B cell (primary cell): Measurements from ENCODE around the gene EMX1. TPM values are rescaled to one million over a fixed set of nuclear protein-coding genes. Genes with fewer than 3 reads are reported as not detected.

Source experiments
- ATAC-seq: fragments of 200-7000 bp; cut with Tn5 transposase; one replicate; pipeline ENCODE4 v1.10.0; 2021; ENCODE audit warnings: low read depth, mild to moderate bottlenecking, moderate number of reproducible peaks, moderate library complexity
- CTCF ChIA-PET: fragments of 350-600 bp; sonication (Branson Sonifier 250); formaldehyde crosslinking; loops from one replicate; lab custom pipeline; 2021; ENCODE audit warnings: antibody characterized with exemption, inconsistent platforms; lab: Charles Lee
- POLR2A ChIA-PET: fragments of 350-600 bp; sonication (Branson Sonifier 250); formaldehyde crosslinking; loops from one replicate; lab custom pipeline; 2021; ENCODE audit warnings: antibody characterized with exemption; lab: Charles Lee
- DNase-seq: peaks from one replicate; pipeline ENCODE4 v3.0.0; 2013
- H2AFZ ChIP-seq: 2 replicates; pipeline ENCODE4 v1.6.1; 2012; ENCODE audit warnings: mild to moderate bottlenecking, low read depth, low read length; ENCODE audit not compliant: insufficient read depth, poor library complexity, severe bottlenecking
- H3K27ac ChIP-seq, 2 donors: 1 replicate in 1 of 2; 2 replicates in 1 of 2; pipeline ENCODE4 v1.5.1; 2012 to 2013; ENCODE audit warnings: low read length in 2 of 2, mild to moderate bottlenecking in 2 of 2, moderate library complexity in 1 of 2
- H3K27me3 ChIP-seq, 4 experiments: fragments of 200-600 bp in 1 of 4; sonication (generic) in 1 of 4; replicated peaks in 1 of 4; 1 replicate in 2 of 4; 2 replicates in 2 of 4; pipeline versions ENCODE4 v1.6.1 to v1.7.0; 2013 to 2016; ENCODE audit warnings: low read length in 3 of 4, mild to moderate bottlenecking in 2 of 4, mixed read lengths in 1 of 4, moderate library complexity in 1 of 4; ENCODE audit not compliant: insufficient read depth in 4 of 4, control insufficient read depth in 3 of 4; ENCODE audit errors: control extremely low read depth in 1 of 4
- H3K36me3 ChIP-seq, 2 experiments: replicated peaks in 1 of 2; 1 replicate in 1 of 2; 2 replicates in 1 of 2; pipeline versions ENCODE4 v1.6.1 to v1.7.1; 2013; ENCODE audit warnings: low read length in 1 of 2; ENCODE audit not compliant: insufficient read depth in 2 of 2, control insufficient read depth in 1 of 2; ENCODE audit errors: control extremely low read depth in 1 of 2, extremely low read depth in 1 of 2
- H3K4me1 ChIP-seq, 2 donors: fragments of 200-600 bp in 1 of 2; sonication (generic) in 1 of 2; 1 replicate in 1 of 2; 2 replicates in 1 of 2; pipeline versions ENCODE4 v1.5.1 to v1.6.1; 2013 to 2017; ENCODE audit warnings: low read length in 2 of 2; ENCODE audit not compliant: control insufficient read depth in 2 of 2, insufficient read depth in 2 of 2
- H3K4me2 ChIP-seq: replicated peaks from 2 replicates; pipeline ENCODE3; 2012; ENCODE audit warnings: mild to moderate bottlenecking, low read depth, low read length; ENCODE audit not compliant: poor library complexity, severe bottlenecking
- H3K4me3 ChIP-seq, 5 experiments: fragments of 200-600 bp in 1 of 5; sonication (generic) in 1 of 5; 1 replicate in 3 of 5; 2 replicates in 2 of 5; pipeline versions ENCODE4 v1.5.1 to v1.7.0; 2011 to 2016; ENCODE audit warnings: low read length in 4 of 5, mild to moderate bottlenecking in 4 of 5, low read depth in 2 of 5, control low read depth in 1 of 5, moderate library complexity in 1 of 5; ENCODE audit not compliant: insufficient read depth in 1 of 5; ENCODE audit errors: control extremely low read depth in 1 of 5, extremely low read depth in 1 of 5
- H3K79me2 ChIP-seq: fragments of 200-600 bp; sonication (generic); one replicate; pipeline ENCODE4 v1.6.0; 2016; ENCODE audit warnings: low read length; ENCODE audit not compliant: control insufficient read depth, insufficient read depth
- H3K9ac ChIP-seq: fragments of 200-600 bp; sonication (generic); 2 replicates; pipeline ENCODE4 v1.6.1; 2017; ENCODE audit warnings: mild to moderate bottlenecking, low read length, moderate library complexity
- H3K9me3 ChIP-seq, 3 donors: one replicate each; pipeline versions ENCODE4 v1.6.1 to v1.7.1; 2013; ENCODE audit warnings: low read length in 2 of 3; ENCODE audit not compliant: control insufficient read depth in 2 of 3, insufficient read depth in 1 of 3; ENCODE audit errors: control extremely low read depth in 1 of 3
- H4K20me1 ChIP-seq: 2 replicates; pipeline ENCODE4 v1.6.0; 2012; ENCODE audit warnings: mild to moderate bottlenecking, low read length; ENCODE audit not compliant: insufficient read depth, control insufficient read depth, poor library complexity, severe bottlenecking
- H3K27ac Mint-ChIP-seq: one replicate; pipeline ENCODE4 v1.8.0; 2021; ENCODE audit warnings: mixed read lengths
- H3K27me3 Mint-ChIP-seq: one replicate; pipeline ENCODE4 v1.8.0; 2021; ENCODE audit warnings: mixed read lengths
- H3K4me1 Mint-ChIP-seq: one replicate; pipeline ENCODE4 v1.8.0; 2021; ENCODE audit warnings: mixed read lengths
- H3K4me3 Mint-ChIP-seq: one replicate; pipeline ENCODE4 v1.8.0; 2021; ENCODE audit warnings: mixed read lengths
- H3K9me3 Mint-ChIP-seq: one replicate; pipeline ENCODE4 v1.8.0; 2022; ENCODE audit warnings: mixed read lengths; ENCODE audit not compliant: insufficient read depth
- EZH2 ChIP-seq: IDR thresholded peaks from 2 replicates; pipeline ENCODE4 v1.6.1; 2012; ENCODE audit warnings: borderline replicate concordance, low read depth, mild to moderate bottlenecking, moderate library complexity, low read length; ENCODE audit not compliant: insufficient read depth, poor library complexity, severe bottlenecking
- WGBS: methylation state at CpG from one replicate; pipeline ENCODE4 v1.1.5; 2013; ENCODE audit warnings: missing lambda C conversion rate; ENCODE audit not compliant: insufficient coverage; 5-methylcytosine and 5-hydroxymethylcytosine counted together
- intact Hi-C: fragments of 100-400 bp; cut with micrococcal nuclease; formaldehyde crosslinking; loops from one replicate; pipeline ENCODE4 v1.10.0; 2022
- polyA plus RNA-seq: library from polyadenylated mRNA; depleted of rRNA; stranded (reverse); fragments of >200 nt; gene quantifications from 2 replicates; pipeline ENCODE4 v1.2.3, GENCODE V29; 2012
- total RNA-seq, 2 donors: library from RNA; stranded (reverse); fragments of 120-200 nt in 1 of 2; gene quantifications; 1 replicate in 1 of 2; 2 replicates in 1 of 2; pipeline versions ENCODE4 v1.2.3 to v1.2.4, GENCODE V29; 2013 to 2022
- TF ChIP-seq, protein P1 (sequence below): fragments of 200-600 bp; IDR thresholded peaks from one replicate; pipeline ENCODE4 v1.8.0; 2022; ENCODE audit warnings: antibody characterized with exemption, mild to moderate bottlenecking

The EMX1 gene
- total and polyA plus RNA-seq, 2 donors (not counting 1 experiment from before 2014, with no cell fraction given) = not detected

DNA sequence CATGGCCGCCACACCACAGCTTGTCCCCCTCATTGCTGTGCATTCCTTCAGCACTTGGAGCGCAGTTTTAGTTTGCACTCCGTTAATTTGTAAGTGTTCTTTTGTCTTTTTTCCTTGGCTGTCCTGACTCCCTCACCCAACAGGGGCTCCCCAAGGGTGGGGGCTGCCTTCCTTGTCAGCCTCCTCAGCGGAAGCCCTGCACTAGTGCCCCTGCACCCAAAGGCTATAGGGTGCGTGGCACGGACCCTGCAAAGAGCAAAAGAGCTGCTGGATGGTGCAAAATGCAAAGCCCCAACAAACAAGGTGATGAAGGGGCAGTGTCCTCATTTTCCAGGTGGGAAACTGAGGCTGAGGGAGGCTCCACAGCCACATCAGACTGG, 46.8 kb downstream of the EMX1 start:
- no peaks in the 10 kb centered on the region for H3K27me3 Mint-ChIP-seq
- no peak for ATAC-seq
- CTCF ChIA-PET = no interaction called here
- no peak for DNase-seq
- no peak for TF ChIP-seq EZH2
- TF ChIP-seq, protein P1, sequence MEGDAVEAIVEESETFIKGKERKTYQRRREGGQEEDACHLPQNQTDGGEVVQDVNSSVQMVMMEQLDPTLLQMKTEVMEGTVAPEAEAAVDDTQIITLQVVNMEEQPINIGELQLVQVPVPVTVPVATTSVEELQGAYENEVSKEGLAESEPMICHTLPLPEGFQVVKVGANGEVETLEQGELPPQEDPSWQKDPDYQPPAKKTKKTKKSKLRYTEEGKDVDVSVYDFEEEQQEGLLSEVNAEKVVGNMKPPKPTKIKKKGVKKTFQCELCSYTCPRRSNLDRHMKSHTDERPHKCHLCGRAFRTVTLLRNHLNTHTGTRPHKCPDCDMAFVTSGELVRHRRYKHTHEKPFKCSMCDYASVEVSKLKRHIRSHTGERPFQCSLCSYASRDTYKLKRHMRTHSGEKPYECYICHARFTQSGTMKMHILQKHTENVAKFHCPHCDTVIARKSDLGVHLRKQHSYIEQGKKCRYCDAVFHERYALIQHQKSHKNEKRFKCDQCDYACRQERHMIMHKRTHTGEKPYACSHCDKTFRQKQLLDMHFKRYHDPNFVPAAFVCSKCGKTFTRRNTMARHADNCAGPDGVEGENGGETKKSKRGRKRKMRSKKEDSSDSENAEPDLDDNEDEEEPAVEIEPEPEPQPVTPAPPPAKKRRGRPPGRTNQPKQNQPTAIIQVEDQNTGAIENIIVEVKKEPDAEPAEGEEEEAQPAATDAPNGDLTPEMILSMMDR = no peak
- no peaks in the 10 kb centered on the region for H3K36me3 ChIP-seq
- no peaks in the 10 kb centered on the region for H3K79me2 ChIP-seq
- H3K4me1 ChIP-seq = no peaks in the 10 kb centered on the region
- no peak overlapping the region for H3K27ac ChIP-seq
- H3K4me2 ChIP-seq = no peak overlapping the region
- H3K27me3 ChIP-seq = no peaks in the 10 kb centered on the region
- H3K9ac ChIP-seq = no peak overlapping the region
- POLR2A ChIA-PET = no interaction called here
- no peaks in the 10 kb centered on the region for H3K9me3 ChIP-seq
- H3K9me3 Mint-ChIP-seq = no peaks in the 10 kb centered on the region
- H3K4me3 Mint-ChIP-seq = no peak overlapping the region
- no peak overlapping the region for H2AFZ ChIP-seq
- no peak overlapping the region for H3K27ac Mint-ChIP-seq
- intact Hi-C loops = no loop called here
- H3K4me3 ChIP-seq = no peak overlapping the region
- WGBS = 95% methylated on average over 5 of the region's 6 CpGs
- no peaks in the 10 kb centered on the region for H3K4me1 Mint-ChIP-seq
- H4K20me1 ChIP-seq = no peaks in the 10 kb centered on the region

DNA sequence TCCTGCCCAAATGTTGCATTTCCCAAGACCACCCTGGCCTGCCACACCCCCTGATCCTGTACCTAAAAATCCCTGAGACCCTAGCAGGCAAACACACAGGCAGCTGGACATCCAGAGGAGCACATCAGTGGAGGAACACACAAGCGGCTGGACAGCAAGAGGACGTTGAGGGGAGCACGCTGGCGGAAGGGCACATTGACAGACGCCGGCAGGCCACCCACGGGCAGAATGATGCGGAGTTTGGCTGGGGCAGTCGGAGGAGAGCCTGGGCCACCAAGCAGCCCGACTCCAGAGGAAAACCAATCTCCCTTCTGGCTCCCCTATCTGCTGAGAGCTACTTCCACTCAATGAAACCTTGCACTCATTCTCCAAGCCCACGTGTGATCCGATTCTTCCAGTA, 47.7 kb downstream of the EMX1 start:
- Mint-ChIP-seq H3K9me3 (no peaks in the 10 kb centered on the region), H3K27ac (no peak overlapping the region), H3K4me1 (no peaks in the 10 kb centered on the region), H3K4me3 (no peak overlapping the region), H3K27me3 (no peaks in the 10 kb centered on the region)
- H3K36me3 ChIP-seq = no peaks in the 10 kb centered on the region
- no peak for DNase-seq
- 97% methylated on average over 12 of the region's 12 CpGs for WGBS
- ATAC-seq = no peak
- no peak overlapping the region for H3K4me2 ChIP-seq
- no peak overlapping the region for H2AFZ ChIP-seq
- no peak for TF ChIP-seq EZH2
- TF ChIP-seq, protein P1 = no peak
- no peaks in the 10 kb centered on the region for H3K79me2 ChIP-seq
- ChIA-PET POLR2A (no interaction called here), CTCF (no interaction called here)
- H3K4me3 ChIP-seq = no peak overlapping the region
- intact Hi-C loops = no loop called here
- H3K27ac ChIP-seq = no peak overlapping the region
- no peaks in the 10 kb centered on the region for H3K9me3 ChIP-seq
- no peaks in the 10 kb centered on the region for H3K4me1 ChIP-seq
- no peak overlapping the region for H3K9ac ChIP-seq
- no peaks in the 10 kb centered on the region for H4K20me1 ChIP-seq
- H3K27me3 ChIP-seq = no peaks in the 10 kb centered on the region
